Endothelial cell of umbilical vein (primary cell): ENCODE measurements around the gene MED25. TPM values are rescaled to one million over a fixed set of nuclear protein-coding genes. Genes with fewer than 3 reads are reported as not detected.

Experiments used
- BruUV-seq: library from RNA; stranded (reverse); fragments of 400-500 nt; replicated peaks from 2 replicates; lab custom pipeline; 2021; lab: Mats Ljungman, UMichigan
- CTCF ChIA-PET: fragments of 300-600, 350-600 bp; sonication (Branson Sonifier 250); formaldehyde crosslinking; loops from one replicate; lab custom pipeline; 2021; ENCODE audit warnings: antibody characterized with exemption, inconsistent platforms; lab: Charles Lee
- POLR2A ChIA-PET: fragments of 300-600, 350-600 bp; sonication (Branson Sonifier 250); formaldehyde crosslinking; loops from one replicate; lab custom pipeline; 2021; ENCODE audit warnings: antibody characterized with exemption, inconsistent platforms; lab: Charles Lee
- DNase-seq: peaks from one replicate; pipeline ENCODE4 v3.0.0-alpha.2; 2011; ENCODE audit warnings: low read depth, low spot score
- FAIRE-seq: peaks from 2 replicates; lab custom pipeline; 2011; peaks lifted over from hg19 to GRCh38; lab: Jason Lieb, UNC
- H2AFZ ChIP-seq: 2 replicates; pipeline ENCODE4 v1.6.0; 2012; ENCODE audit warnings: low read depth, low read length, control low read depth, inconsistent platforms
- H3K27ac ChIP-seq: 2 replicates; pipeline ENCODE4 v1.5.1; 2011; ENCODE audit warnings: low read depth, mild to moderate bottlenecking, control low read depth, low read length, moderate library complexity; ENCODE audit not compliant: insufficient read depth
- H3K27me3 ChIP-seq, 2 experiments: 2 replicates each; pipeline versions ENCODE4 v1.6.0 to v1.6.1; 2011; ENCODE audit warnings: low read length in 2 of 2, mixed read lengths in 1 of 2; ENCODE audit not compliant: control insufficient read depth in 2 of 2, insufficient read depth in 2 of 2
- H3K36me3 ChIP-seq, 2 experiments: 2 replicates in 1 of 2; 3 replicates in 1 of 2; pipeline ENCODE4 v1.5.1; 2011; ENCODE audit warnings: low read length in 2 of 2, mild to moderate bottlenecking in 1 of 2, moderate library complexity in 1 of 2; ENCODE audit not compliant: control insufficient read depth in 2 of 2, insufficient read depth in 2 of 2; ENCODE audit errors: extremely low read depth in 1 of 2
- H3K4me1 ChIP-seq: 3 replicates; pipeline ENCODE4 v1.5.1; 2011; ENCODE audit warnings: mild to moderate bottlenecking, low read length; ENCODE audit not compliant: control insufficient read depth, insufficient read depth; ENCODE audit errors: extremely low read depth
- H3K4me2 ChIP-seq: 2 replicates; pipeline ENCODE4 v1.6.1; 2011; ENCODE audit warnings: low read length, control low read depth, mixed read lengths; ENCODE audit not compliant: insufficient read depth
- H3K4me3 ChIP-seq, 3 experiments: fragments of 200-600 bp in 1 of 3; sonication (generic), shearing (Covaris generic) in 1 of 3; replicated peaks in 1 of 3; 2 replicates each; pipeline ENCODE4 v1.5.1; 2011 to 2016; ENCODE audit warnings: control low read depth in 3 of 3, low read length in 3 of 3, mild to moderate bottlenecking in 2 of 3, inconsistent platforms in 1 of 3, low read depth in 1 of 3, moderate library complexity in 1 of 3; ENCODE audit not compliant: insufficient read depth in 1 of 3
- H3K79me2 ChIP-seq: 2 replicates; pipeline ENCODE4 v1.6.0; 2012; ENCODE audit warnings: low read length, inconsistent platforms; ENCODE audit not compliant: control insufficient read depth, insufficient read depth
- H3K9ac ChIP-seq: replicated peaks from 2 replicates; pipeline ENCODE3; 2011; ENCODE audit warnings: low read length, control low read depth; ENCODE audit not compliant: insufficient read depth; ENCODE audit errors: extremely low read depth
- H3K9me1 ChIP-seq: replicated peaks from 3 replicates; pipeline ENCODE4 v1.6.0; 2011; ENCODE audit warnings: mild to moderate bottlenecking, low read length; ENCODE audit not compliant: control insufficient read depth, insufficient read depth; ENCODE audit errors: extremely low read depth
- H3K9me3 ChIP-seq: replicated peaks from 2 replicates; pipeline ENCODE4 v1.5.1; 2012; ENCODE audit warnings: low read length, inconsistent platforms; ENCODE audit not compliant: control insufficient read depth, insufficient read depth
- H4K20me1 ChIP-seq: replicated peaks from 2 replicates; pipeline ENCODE3; 2011; ENCODE audit warnings: mild to moderate bottlenecking, low read length; ENCODE audit not compliant: control insufficient read depth, insufficient read depth; ENCODE audit errors: extremely low read depth
- EZH2 ChIP-seq: IDR thresholded peaks from 2 replicates; pipeline ENCODE4 v1.6.1; 2012; ENCODE audit warnings: borderline replicate concordance, low read depth, mild to moderate bottlenecking, moderate library complexity, low read length, inconsistent platforms; ENCODE audit not compliant: severe bottlenecking
- FOS ChIP-seq: IDR thresholded peaks from 2 replicates; pipeline ENCODE4 v1.6.1; 2011; ENCODE audit warnings: mild to moderate bottlenecking, low read length, moderate library complexity, borderline replicate concordance; ENCODE audit not compliant: insufficient read depth
- GATA2 ChIP-seq: IDR thresholded peaks from 2 replicates; pipeline ENCODE4 v1.7.0; 2011; ENCODE audit warnings: low read depth, mild to moderate bottlenecking, moderate library complexity, mixed read lengths, low read length; ENCODE audit not compliant: insufficient read length, insufficient read depth
- JUN ChIP-seq: IDR thresholded peaks from 2 replicates; pipeline ENCODE4 v1.6.1; 2011; ENCODE audit warnings: borderline replicate concordance, low read depth; ENCODE audit not compliant: insufficient read length, insufficient read depth
- POLR2A ChIP-seq: IDR thresholded peaks from 2 replicates; pipeline ENCODE4 v1.6.1; 2012; ENCODE audit warnings: low read depth, mild to moderate bottlenecking, control low read depth, low read length
- POLR2AphosphoS5 ChIP-seq: IDR thresholded peaks from 2 replicates; pipeline ENCODE4 v1.6.1; 2012; ENCODE audit warnings: low read depth, mild to moderate bottlenecking, control low read depth, low read length, moderate library complexity; ENCODE audit not compliant: insufficient read depth
- dilution Hi-C: fragments of 300-500 bp; cut with MboI; formaldehyde crosslinking; loops from one replicate; pipeline ENCODE4 v1.15.0; 2019; ENCODE audit warnings: low sequenced_read_pairs; ENCODE audit not compliant: extremely low pct_ligation_motif_present
- intact Hi-C: fragments of 100-400 bp; cut with micrococcal nuclease; formaldehyde crosslinking; loops from one replicate; pipeline ENCODE4 v1.10.0; 2022
- polyA plus RNA-seq, 4 experiments: library from polyadenylated mRNA; depleted of rRNA in 3 of 4; stranded (reverse) in 3 of 4; unstranded in 1 of 4; fragments of >200 nt; gene quantifications; 2 replicates each; pipeline versions ENCODE4 v1.2.1 to v1.2.3, GENCODE V29; 2011 to 2012; ENCODE audit warnings: missing spikeins in 1 of 4
- total RNA-seq: library from RNA; stranded (reverse); gene quantifications from 2 replicates; pipeline ENCODE4 v1.2.3, GENCODE V29; 2021
- TF ChIP-seq, protein P1 (sequence below): IDR thresholded peaks from 2 replicates; pipeline ENCODE4 v1.6.1; 2011; ENCODE audit not compliant: insufficient read depth, insufficient read length
- TF ChIP-seq, protein P2 (sequence below), 2 donors: IDR thresholded peaks; 1 replicate in 1 of 2; 2 replicates in 1 of 2; pipeline ENCODE4 v1.5.1; 2011; ENCODE audit warnings: low read length in 2 of 2, mild to moderate bottlenecking in 2 of 2, moderate library complexity in 2 of 2, control low read depth in 1 of 2, inconsistent platforms in 1 of 2, low read depth in 1 of 2; ENCODE audit not compliant: insufficient read depth in 1 of 2; ENCODE audit errors: extremely low read depth in 1 of 2

MED25 gene
- total and polyA plus RNA-seq, 2 donors (not counting 3 experiments of a cell fraction or from before 2014, with no cell fraction given): 31.7 to 62.9 TPM

DNA sequence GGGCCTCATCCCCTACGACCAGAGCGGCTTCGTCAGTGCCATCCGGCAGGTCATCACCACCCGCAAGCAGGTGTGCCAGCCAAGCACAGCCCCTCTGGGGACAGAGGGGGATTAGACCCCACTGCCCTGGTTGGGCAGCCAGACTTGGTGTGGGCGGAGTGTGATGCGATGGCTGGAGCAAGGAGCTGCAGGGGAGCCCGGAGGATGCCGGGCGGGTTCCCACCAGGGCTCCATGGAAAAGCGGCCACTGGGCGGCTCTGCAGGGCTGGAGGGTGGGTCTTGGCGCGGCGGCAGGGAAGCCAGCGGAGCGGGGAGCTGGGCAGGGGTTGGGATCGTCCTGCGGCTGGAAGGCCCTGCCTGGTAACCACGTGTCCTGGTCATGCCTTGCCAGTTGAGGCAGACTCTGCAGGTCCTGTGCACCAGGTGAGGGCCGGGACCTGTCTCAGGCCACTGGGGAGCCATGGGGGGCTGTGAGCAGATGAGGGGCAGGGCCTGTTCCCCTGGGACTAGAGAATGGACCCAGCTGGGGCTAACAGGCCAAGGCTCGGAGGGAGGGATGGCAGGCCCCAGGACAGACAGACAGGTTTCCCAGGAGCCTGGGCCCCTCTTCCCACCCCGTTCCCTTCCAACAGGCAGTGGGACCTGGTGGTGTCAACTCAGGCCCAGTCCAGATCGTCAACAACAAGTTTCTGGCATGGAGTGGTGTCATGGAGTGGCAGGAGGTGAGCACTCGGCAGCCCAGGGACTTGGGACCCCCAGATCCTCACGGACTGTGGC lies 39.2 kb downstream of the MED25 start:
- H3K4me1 ChIP-seq: peaks cover 22% of the 10 kb centered on the region
- FAIRE-seq (no peak), DNase-seq (no peak)
- no peaks in the 10 kb centered on the region for H3K9me3 ChIP-seq
- H3K79me2 ChIP-seq: peaks cover 19% of the 10 kb centered on the region
- no peak overlapping the region for H3K9ac ChIP-seq
- no peak overlapping the region for H2AFZ ChIP-seq
- CTCF ChIA-PET: no interaction called here
- intact Hi-C loops (no loop called here), dilution Hi-C loops (no loop called here)
- peaks cover 2 to 55% of the 10 kb centered on the region in 2 experiments for H3K36me3 ChIP-seq
- POLR2A ChIA-PET: interaction anchor here (1.6 kb wide), 1 partner anchor 12 kb away, joined by 4 read pairs; no protein-coding TSS in a partner anchor
- no peaks in the 10 kb centered on the region for H4K20me1 ChIP-seq
- no peaks in the 10 kb centered on the region for H3K9me1 ChIP-seq
- TF ChIP-seq, protein P1, sequence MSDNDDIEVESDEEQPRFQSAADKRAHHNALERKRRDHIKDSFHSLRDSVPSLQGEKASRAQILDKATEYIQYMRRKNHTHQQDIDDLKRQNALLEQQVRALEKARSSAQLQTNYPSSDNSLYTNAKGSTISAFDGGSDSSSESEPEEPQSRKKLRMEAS: no peak
- TF ChIP-seq GATA2 (no peak), EZH2 (no peak), JUN (no peak), FOS (no peak), POLR2AphosphoS5 (peak; percentile 20), POLR2A (no peak)
- TF ChIP-seq, protein P2, sequence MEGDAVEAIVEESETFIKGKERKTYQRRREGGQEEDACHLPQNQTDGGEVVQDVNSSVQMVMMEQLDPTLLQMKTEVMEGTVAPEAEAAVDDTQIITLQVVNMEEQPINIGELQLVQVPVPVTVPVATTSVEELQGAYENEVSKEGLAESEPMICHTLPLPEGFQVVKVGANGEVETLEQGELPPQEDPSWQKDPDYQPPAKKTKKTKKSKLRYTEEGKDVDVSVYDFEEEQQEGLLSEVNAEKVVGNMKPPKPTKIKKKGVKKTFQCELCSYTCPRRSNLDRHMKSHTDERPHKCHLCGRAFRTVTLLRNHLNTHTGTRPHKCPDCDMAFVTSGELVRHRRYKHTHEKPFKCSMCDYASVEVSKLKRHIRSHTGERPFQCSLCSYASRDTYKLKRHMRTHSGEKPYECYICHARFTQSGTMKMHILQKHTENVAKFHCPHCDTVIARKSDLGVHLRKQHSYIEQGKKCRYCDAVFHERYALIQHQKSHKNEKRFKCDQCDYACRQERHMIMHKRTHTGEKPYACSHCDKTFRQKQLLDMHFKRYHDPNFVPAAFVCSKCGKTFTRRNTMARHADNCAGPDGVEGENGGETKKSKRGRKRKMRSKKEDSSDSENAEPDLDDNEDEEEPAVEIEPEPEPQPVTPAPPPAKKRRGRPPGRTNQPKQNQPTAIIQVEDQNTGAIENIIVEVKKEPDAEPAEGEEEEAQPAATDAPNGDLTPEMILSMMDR (IDR thresholded peaks at IDR 0.05; ENCODE audit: extremely low read depth in 1 of 2, insufficient read depth in 1 of 2, low read depth in 1 of 2, low read length in 2 of 2): no peak
- no TSS peak for BruUV-seq
- no peak overlapping the region for H3K4me3 ChIP-seq
- no peak overlapping the region for H3K4me2 ChIP-seq
- H3K27ac ChIP-seq: no peak overlapping the region
- no peaks in the 10 kb centered on the region for H3K27me3 ChIP-seq
